DND-41 (cell line): ENCODE results near the gene BTRC.

ENCODE experiments used
- ATAC-seq: fragments of 200-7000 bp; cut with Tn5 transposase; 3 replicates; pipeline ENCODE4 v1.9.1; 2021; ENCODE audit warnings: low read depth; ENCODE audit not compliant: insufficient read depth
- DNase-seq: peaks from one replicate; pipeline ENCODE4 v3.0.0-alpha.2; 2020
- H2AFZ ChIP-seq: 2 replicates; pipeline ENCODE4 v1.6.0; 2012; ENCODE audit warnings: low read depth, low read length
- H3K27ac ChIP-seq: 2 replicates; pipeline ENCODE4 v1.5.1; 2012; ENCODE audit warnings: low read length, inconsistent platforms
- H3K27me3 ChIP-seq: fragments of 200-600 bp; sonication (generic); 2 replicates; pipeline ENCODE4 v1.6.0; 2012; ENCODE audit warnings: low read length, mild to moderate bottlenecking, inconsistent platforms; ENCODE audit not compliant: insufficient read depth, poor library complexity
- H3K36me3 ChIP-seq: 2 replicates; pipeline ENCODE4 v1.5.1; 2012; ENCODE audit warnings: low read length, inconsistent platforms; ENCODE audit not compliant: insufficient read depth
- H3K4me1 ChIP-seq: 2 replicates; pipeline ENCODE4 v1.5.1; 2012; ENCODE audit warnings: mild to moderate bottlenecking, low read length; ENCODE audit not compliant: insufficient read depth
- H3K4me2 ChIP-seq: 2 replicates; pipeline ENCODE4 v1.6.0; 2012; ENCODE audit warnings: mild to moderate bottlenecking, moderate library complexity, low read length, inconsistent platforms; ENCODE audit not compliant: insufficient read depth
- H3K4me3 ChIP-seq, 2 experiments: fragments of 200-600 bp in 1 of 2; shearing (Covaris generic) in 1 of 2; 2 replicates each; pipeline ENCODE4 v1.5.1; 2012 to 2016; ENCODE audit warnings: inconsistent platforms in 2 of 2, low read length in 2 of 2, mild to moderate bottlenecking in 2 of 2, low read depth in 1 of 2, moderate library complexity in 1 of 2
- H3K79me2 ChIP-seq: 2 replicates; pipeline ENCODE4 v1.6.0; 2012; ENCODE audit warnings: low read length, inconsistent platforms; ENCODE audit not compliant: insufficient read depth
- H3K9ac ChIP-seq: 2 replicates; pipeline ENCODE4 v1.6.0; 2012; ENCODE audit warnings: low read depth, mild to moderate bottlenecking, inconsistent platforms, low read length, moderate library complexity
- H3K9me3 ChIP-seq: 2 replicates; pipeline ENCODE4 v1.5.1; 2012; ENCODE audit warnings: low read length, moderate library complexity, mild to moderate bottlenecking, inconsistent platforms; ENCODE audit not compliant: insufficient read depth, severe bottlenecking
- H4K20me1 ChIP-seq: 2 replicates; pipeline ENCODE4 v1.6.0; 2012; ENCODE audit warnings: low read length; ENCODE audit not compliant: insufficient read depth
- CTCF ChIP-seq: IDR thresholded peaks from 2 replicates; pipeline ENCODE4 v1.5.1; 2012; ENCODE audit warnings: borderline replicate concordance, low read length, moderate library complexity, mild to moderate bottlenecking; ENCODE audit not compliant: poor library complexity, severe bottlenecking; ENCODE audit errors: extremely low read depth
- EZH2 ChIP-seq: IDR thresholded peaks from 3 replicates; pipeline ENCODE4 v1.6.1; 2012; ENCODE audit warnings: borderline replicate concordance, low read depth, mild to moderate bottlenecking, moderate library complexity, low read length, inconsistent platforms; ENCODE audit not compliant: severe bottlenecking

Gene BTRC

DNA sequence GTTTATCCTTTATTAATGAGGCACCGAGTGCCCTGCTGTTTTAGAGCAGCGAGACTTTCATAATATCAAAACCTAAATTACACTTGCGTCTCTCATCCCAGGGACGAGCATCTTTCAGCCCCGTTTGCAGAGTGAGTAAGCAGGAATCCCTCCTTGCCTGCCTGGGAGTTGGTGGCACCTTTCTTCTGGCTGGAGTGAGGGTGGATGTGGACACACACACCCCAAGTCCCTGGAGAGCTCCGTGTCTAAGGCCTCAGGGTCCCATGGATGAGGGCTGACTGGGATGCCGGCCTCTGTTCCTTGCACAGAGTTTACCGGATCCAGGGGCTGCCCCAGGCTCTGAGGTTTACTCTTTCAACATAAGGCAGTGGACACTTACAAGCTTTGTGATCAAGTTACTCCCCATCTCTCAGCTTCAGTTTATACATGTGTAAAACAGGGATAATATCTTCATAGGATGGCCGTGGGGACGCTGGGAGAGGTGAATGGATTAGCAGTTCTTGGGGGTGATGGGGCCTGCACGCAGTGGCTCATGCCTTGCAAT lies 209.6 kb downstream of the BTRC start:
- ATAC-seq = no peak
- H3K9ac ChIP-seq = no peak overlapping the region

DNA sequence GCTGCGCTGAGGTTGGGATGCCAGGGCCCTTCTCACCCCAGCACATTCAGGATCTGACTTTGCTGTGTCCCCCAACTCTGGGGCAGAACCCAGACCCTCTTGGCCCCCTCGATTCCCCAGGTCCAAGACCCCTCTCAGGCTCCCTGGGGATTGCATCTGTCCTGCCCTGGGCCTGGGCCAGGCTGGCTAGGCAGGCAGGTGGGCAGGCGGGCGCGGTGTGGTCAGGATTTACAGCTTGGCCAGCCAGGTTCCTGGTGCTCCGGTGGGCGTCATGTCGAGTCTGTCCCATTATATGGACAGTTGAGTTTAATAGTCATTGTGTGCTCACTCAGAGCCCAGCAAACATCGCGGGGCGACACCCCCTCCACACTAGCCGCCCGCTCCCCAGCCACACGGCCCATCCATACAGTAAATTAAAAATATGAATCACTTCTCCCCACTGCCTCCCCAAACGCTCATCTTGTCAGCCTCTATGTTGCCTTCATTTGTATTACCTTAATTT lies 210.6 kb downstream of the BTRC start:
- no peak overlapping the region for H3K4me2 ChIP-seq
- no peaks in the 10 kb centered on the region for H3K27me3 ChIP-seq
- TF ChIP-seq EZH2 (no peak), CTCF (no peak)
- no peak overlapping the region for H2AFZ ChIP-seq
- ATAC-seq (no peak), DNase-seq (peak; percentile 1)
- no peak overlapping the region for H3K4me3 ChIP-seq
- H3K36me3 ChIP-seq = no peaks in the 10 kb centered on the region
- H3K27ac ChIP-seq = no peak overlapping the region
- H3K4me1 ChIP-seq = peaks cover 2% of the 10 kb centered on the region; the same call in 1 of the 2 replicates
- no peaks in the 10 kb centered on the region for H3K9me3 ChIP-seq
- H4K20me1 ChIP-seq = no peaks in the 10 kb centered on the region
- H3K9ac ChIP-seq = no peak overlapping the region
- H3K79me2 ChIP-seq = no peaks in the 10 kb centered on the region

More for the DNA sequence above, 209.6 kb downstream of the BTRC start:
- H2AFZ ChIP-seq = no peak overlapping the region
- no peaks in the 10 kb centered on the region for H4K20me1 ChIP-seq
- no peaks in the 10 kb centered on the region for H3K27me3 ChIP-seq
- H3K9me3 ChIP-seq = no peaks in the 10 kb centered on the region
- H3K4me3 ChIP-seq = no peak overlapping the region
- H3K36me3 ChIP-seq = no peaks in the 10 kb centered on the region
- no peak overlapping the region for H3K27ac ChIP-seq
- H3K4me2 ChIP-seq = no peak overlapping the region
- TF ChIP-seq CTCF = no peak
- TF ChIP-seq EZH2 = no peak
- no peaks in the 10 kb centered on the region for H3K79me2 ChIP-seq
- peak; percentile 2 for DNase-seq
- H3K4me1 ChIP-seq = peaks cover 6% of the 10 kb centered on the region

GRCh38 chr10:101565370-101565900 lies 211.5 kb downstream of the BTRC start:
- no peaks in the 10 kb centered on the region for H3K27me3 ChIP-seq
- H3K9me3 ChIP-seq = no peaks in the 10 kb centered on the region
- H2AFZ ChIP-seq = no peak overlapping the region
- peaks cover 11% of the 10 kb centered on the region for H3K4me1 ChIP-seq
- DNase-seq = no peak
- H3K27ac ChIP-seq = no peak overlapping the region
- H3K9ac ChIP-seq = no peak overlapping the region
- no peak for TF ChIP-seq EZH2
- TF ChIP-seq CTCF = no peak
- H3K79me2 ChIP-seq = no peaks in the 10 kb centered on the region
- no peak for ATAC-seq
- no peaks in the 10 kb centered on the region for H4K20me1 ChIP-seq
- H3K4me3 ChIP-seq = no peak overlapping the region
- no peak overlapping the region for H3K4me2 ChIP-seq
- no peaks in the 10 kb centered on the region for H3K36me3 ChIP-seq
